GM23338 (cell line): ENCODE data around the gene LGALS14.

Experiments
- CREB1 ChIP-seq: fragments of 250-450 bp; sonication (Bioruptor Pico); IDR thresholded peaks from 2 replicates; pipeline ENCODE4 v1.5.0; 2020; ENCODE audit warnings: low read depth, mild to moderate bottlenecking, moderate library complexity
- CTCF ChIP-seq, 2 experiments: fragments of 200-600 bp in 1 of 2; sonication (generic) in 1 of 2; conservative IDR thresholded peaks; 2 replicates each; pipeline versions ENCODE4 v1.5.1 to v1.6.1; 2016 to 2017; ENCODE audit warnings: antibody characterized with exemption in 2 of 2, low read depth in 2 of 2, mild to moderate bottlenecking in 2 of 2, moderate library complexity in 1 of 2
- ETS1 ChIP-seq: IDR thresholded peaks from 2 replicates; pipeline ENCODE4 v1.6.1; 2016; ENCODE audit warnings: antibody characterized with exemption
- EZH2 ChIP-seq: fragments of 200-600 bp; sonication (generic); IDR thresholded peaks from one replicate; pipeline ENCODE4 v1.8.0; 2017; ENCODE audit warnings: antibody characterized with exemption, mild to moderate bottlenecking, low read depth; ENCODE audit not compliant: unreplicated experiment
- EZH2phosphoT487 ChIP-seq: fragments of 200-600 bp; sonication (generic); IDR thresholded peaks from one replicate; pipeline ENCODE4 v1.8.1; 2018; ENCODE audit warnings: antibody characterized with exemption; ENCODE audit not compliant: unreplicated experiment
- JUNB ChIP-seq: IDR thresholded peaks from one replicate; pipeline ENCODE4 v1.6.1; 2016; ENCODE audit warnings: antibody characterized with exemption; ENCODE audit not compliant: unreplicated experiment
- POLR2AphosphoS5 ChIP-seq: IDR thresholded peaks from 2 replicates; pipeline ENCODE4 v1.6.1; 2016; ENCODE audit warnings: antibody characterized with exemption, low read depth
- REST ChIP-seq: IDR thresholded peaks from one replicate; pipeline ENCODE4 v1.6.1; 2018; ENCODE audit warnings: antibody characterized with exemption; ENCODE audit not compliant: unreplicated experiment
- STAT1 ChIP-seq: IDR thresholded peaks from one replicate; pipeline ENCODE4 v1.6.1; 2016; ENCODE audit warnings: antibody characterized with exemption; ENCODE audit not compliant: unreplicated experiment
- ZNF114 ChIP-seq: fragments of 250-450 bp; sonication (Bioruptor Pico); IDR thresholded peaks from 2 replicates; pipeline ENCODE4 v1.5.0; 2020; ENCODE audit warnings: mild to moderate bottlenecking, moderate library complexity
- ZNF462 ChIP-seq: fragments of 250-450 bp; sonication (Bioruptor Pico); IDR thresholded peaks from 2 replicates; pipeline ENCODE4 v1.5.0; 2020; ENCODE audit warnings: mild to moderate bottlenecking, moderate library complexity

- no peak for TF ChIP-seq ETS1
- TF ChIP-seq CTCF (conservative IDR thresholded peaks at IDR 0.05; ENCODE audit: low read depth in 2 of 2) = no peak
- TF ChIP-seq POLR2AphosphoS5 = no peak
- no peak for TF ChIP-seq CREB1 (CRISPR knock-in tag)
- TF ChIP-seq EZH2phosphoT487 = no peak
- TF ChIP-seq EZH2 = no peak
- no peak for TF ChIP-seq REST
- no peak for TF ChIP-seq ZNF114 (CRISPR knock-in tag)
- no peak for TF ChIP-seq ZNF462 (CRISPR knock-in tag)
- no peak for TF ChIP-seq STAT1
- no peak for TF ChIP-seq JUNB
Observed at GRCh38 chr19:39692166-39692565, 12.1 kb upstream of the LGALS14 start.
